Fibroblast of lung (primary cell): ENCODE results near the gene PRDM16. TPM values are rescaled to one million over a fixed set of nuclear protein-coding genes. Genes with fewer than 3 reads are reported as not detected.
A peak's percentile ranks its signal among the peaks of the same experiment; 100 is the strongest.

Experiments
- DNase-seq, 2 donors: peaks; one replicate each; pipeline versions ENCODE4 v3.0.0 to v3.0.0-alpha.2; 2010; ENCODE audit warnings: low read depth in 2 of 2
- H2AFZ ChIP-seq: 2 replicates; pipeline ENCODE4 v1.5.1; 2012; ENCODE audit warnings: low read length, control low read depth, inconsistent platforms
- H3K27ac ChIP-seq: 2 replicates; pipeline ENCODE4 v1.5.1; 2011; ENCODE audit warnings: low read length, control low read depth; ENCODE audit not compliant: insufficient read depth
- H3K27me3 ChIP-seq: 2 replicates; pipeline ENCODE4 v1.5.1; 2011; ENCODE audit warnings: mild to moderate bottlenecking, low read length; ENCODE audit not compliant: control insufficient read depth, insufficient read depth
- H3K36me3 ChIP-seq: 2 replicates; pipeline ENCODE4 v1.5.1; 2011; ENCODE audit warnings: low read length; ENCODE audit not compliant: control insufficient read depth, insufficient read depth
- H3K4me1 ChIP-seq: 2 replicates; pipeline ENCODE4 v1.5.1; 2011; ENCODE audit warnings: low read length; ENCODE audit not compliant: control insufficient read depth, insufficient read depth; ENCODE audit errors: extremely low read depth
- H3K4me2 ChIP-seq: 2 replicates; pipeline ENCODE4 v1.5.1; 2011; ENCODE audit warnings: low read length, control low read depth; ENCODE audit not compliant: insufficient read depth; ENCODE audit errors: extremely low read depth
- H3K4me3 ChIP-seq, 4 experiments: fragments of 200-600 bp in 1 of 4; sonication (generic) in 1 of 4; replicated peaks in 1 of 4; 2 replicates each; pipeline ENCODE4 v1.5.1; 2011 to 2016; ENCODE audit warnings: low read length in 4 of 4, low read depth in 3 of 4, mild to moderate bottlenecking in 3 of 4, control low read depth in 2 of 4, inconsistent platforms in 1 of 4, mixed read lengths in 1 of 4; ENCODE audit not compliant: insufficient read depth in 1 of 4; ENCODE audit errors: control extremely low read depth in 1 of 4
- H3K79me2 ChIP-seq: 2 replicates; pipeline ENCODE4 v1.5.1; 2012; ENCODE audit warnings: mild to moderate bottlenecking, low read length, inconsistent platforms; ENCODE audit not compliant: control insufficient read depth, insufficient read depth
- H3K9ac ChIP-seq: 2 replicates; pipeline ENCODE4 v1.5.1; 2011; ENCODE audit warnings: mild to moderate bottlenecking, low read length, control low read depth; ENCODE audit not compliant: insufficient read depth
- H3K9me3 ChIP-seq: 2 replicates; pipeline ENCODE4 v1.5.1; 2012; ENCODE audit warnings: low read depth, low read length; ENCODE audit not compliant: control insufficient read depth, insufficient read depth
- H4K20me1 ChIP-seq: 2 replicates; pipeline ENCODE4 v1.5.1; 2011; ENCODE audit warnings: low read length; ENCODE audit not compliant: control insufficient read depth, insufficient read depth; ENCODE audit errors: extremely low read depth
- EZH2 ChIP-seq: IDR thresholded peaks from 2 replicates; pipeline ENCODE4 v1.5.1; 2012; ENCODE audit warnings: low read length, control low read depth, mild to moderate bottlenecking; ENCODE audit errors: missing control alignments
- polyA plus RNA-seq, 2 donors: library from polyadenylated mRNA; depleted of rRNA in 1 of 2; stranded (reverse) in 1 of 2; unstranded in 1 of 2; fragments of >200 nt; gene quantifications; 2 replicates each; pipeline ENCODE4 v1.2.1, GENCODE V29; 2011 to 2012; ENCODE audit warnings: missing spikeins in 1 of 2
- total RNA-seq: library from RNA; depleted of rRNA; stranded (reverse); fragments of >200 nt; gene quantifications from 2 replicates; pipeline ENCODE4 v1.2.1, GENCODE V29; 2014
- TF ChIP-seq, protein P1 (sequence below), 2 donors: IDR thresholded peaks in 1 of 2; conservative IDR thresholded peaks in 1 of 2; 1 replicate in 1 of 2; 2 replicates in 1 of 2; pipeline ENCODE4 v1.5.1; 2011 to 2012; ENCODE audit warnings: low read length in 2 of 2, control low read depth in 1 of 2, inconsistent platforms in 1 of 2, low read depth in 1 of 2, mild to moderate bottlenecking in 1 of 2

The PRDM16 gene
- total and polyA plus RNA-seq, 2 donors (not counting 1 experiment from before 2014, with no cell fraction given): 0.30 to 1.8 TPM

DNA sequence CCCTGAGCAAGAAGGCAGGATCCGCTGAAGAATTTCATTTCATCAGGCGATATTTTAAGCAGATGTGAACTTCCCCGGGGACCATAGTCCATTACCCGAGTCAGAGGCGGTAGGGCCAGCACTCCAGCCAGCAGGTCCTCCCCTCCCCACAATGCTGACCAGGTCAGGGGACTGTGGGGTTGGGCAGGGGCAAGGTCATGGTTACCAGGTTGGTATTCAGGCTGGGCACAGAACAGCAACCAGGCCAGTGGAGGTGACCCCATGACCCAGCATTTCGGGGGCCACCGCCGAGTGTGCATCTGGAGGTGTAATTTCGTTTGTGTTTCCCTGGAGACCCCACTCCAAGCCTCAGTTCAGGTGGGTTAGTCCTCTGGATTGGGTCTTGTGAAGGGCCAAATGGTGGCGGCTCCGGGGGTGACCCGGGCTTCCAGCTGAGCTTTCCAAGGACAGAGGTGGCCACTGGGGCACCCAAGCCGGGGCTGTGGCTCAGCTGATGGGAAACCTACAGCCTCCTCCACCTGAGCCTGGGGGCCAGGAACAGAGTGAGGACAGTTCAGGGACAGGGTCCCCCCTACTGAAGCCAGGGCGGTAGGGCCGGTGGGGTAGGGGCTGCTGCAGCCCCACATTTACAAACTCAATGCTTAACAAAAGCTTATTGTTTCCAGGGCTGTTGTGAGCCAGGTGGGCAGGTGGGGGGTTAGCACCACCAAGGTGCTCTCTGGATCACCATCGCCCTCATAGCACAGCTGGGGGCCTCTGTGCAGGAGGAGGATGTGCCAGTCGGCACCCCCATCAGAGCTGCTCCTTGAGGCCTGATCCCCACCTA lies 2.8 kb downstream of the PRDM16 start:
- H3K36me3 ChIP-seq: no peaks in the 10 kb centered on the region
- H2AFZ ChIP-seq: no peak overlapping the region
- H3K9ac ChIP-seq: no peak overlapping the region
- H3K27me3 ChIP-seq: peaks cover 9% of the 10 kb centered on the region
- H3K9me3 ChIP-seq: no peaks in the 10 kb centered on the region
- TF ChIP-seq, protein P1, sequence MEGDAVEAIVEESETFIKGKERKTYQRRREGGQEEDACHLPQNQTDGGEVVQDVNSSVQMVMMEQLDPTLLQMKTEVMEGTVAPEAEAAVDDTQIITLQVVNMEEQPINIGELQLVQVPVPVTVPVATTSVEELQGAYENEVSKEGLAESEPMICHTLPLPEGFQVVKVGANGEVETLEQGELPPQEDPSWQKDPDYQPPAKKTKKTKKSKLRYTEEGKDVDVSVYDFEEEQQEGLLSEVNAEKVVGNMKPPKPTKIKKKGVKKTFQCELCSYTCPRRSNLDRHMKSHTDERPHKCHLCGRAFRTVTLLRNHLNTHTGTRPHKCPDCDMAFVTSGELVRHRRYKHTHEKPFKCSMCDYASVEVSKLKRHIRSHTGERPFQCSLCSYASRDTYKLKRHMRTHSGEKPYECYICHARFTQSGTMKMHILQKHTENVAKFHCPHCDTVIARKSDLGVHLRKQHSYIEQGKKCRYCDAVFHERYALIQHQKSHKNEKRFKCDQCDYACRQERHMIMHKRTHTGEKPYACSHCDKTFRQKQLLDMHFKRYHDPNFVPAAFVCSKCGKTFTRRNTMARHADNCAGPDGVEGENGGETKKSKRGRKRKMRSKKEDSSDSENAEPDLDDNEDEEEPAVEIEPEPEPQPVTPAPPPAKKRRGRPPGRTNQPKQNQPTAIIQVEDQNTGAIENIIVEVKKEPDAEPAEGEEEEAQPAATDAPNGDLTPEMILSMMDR (conservative IDR thresholded peaks at IDR 0.05 in 1 of 2, IDR thresholded peaks at IDR 0.05 in 1 of 2; ENCODE audit: low read depth in 1 of 2, low read length in 2 of 2): no peak
- TF ChIP-seq EZH2: no peak
- no peak for DNase-seq
- no peak overlapping the region for H3K27ac ChIP-seq
- no peaks in the 10 kb centered on the region for H3K4me1 ChIP-seq
- H3K79me2 ChIP-seq: no peaks in the 10 kb centered on the region
- no peak overlapping the region for H3K4me2 ChIP-seq
- H4K20me1 ChIP-seq: no peaks in the 10 kb centered on the region
- no peak overlapping the region for H3K4me3 ChIP-seq

DNA sequence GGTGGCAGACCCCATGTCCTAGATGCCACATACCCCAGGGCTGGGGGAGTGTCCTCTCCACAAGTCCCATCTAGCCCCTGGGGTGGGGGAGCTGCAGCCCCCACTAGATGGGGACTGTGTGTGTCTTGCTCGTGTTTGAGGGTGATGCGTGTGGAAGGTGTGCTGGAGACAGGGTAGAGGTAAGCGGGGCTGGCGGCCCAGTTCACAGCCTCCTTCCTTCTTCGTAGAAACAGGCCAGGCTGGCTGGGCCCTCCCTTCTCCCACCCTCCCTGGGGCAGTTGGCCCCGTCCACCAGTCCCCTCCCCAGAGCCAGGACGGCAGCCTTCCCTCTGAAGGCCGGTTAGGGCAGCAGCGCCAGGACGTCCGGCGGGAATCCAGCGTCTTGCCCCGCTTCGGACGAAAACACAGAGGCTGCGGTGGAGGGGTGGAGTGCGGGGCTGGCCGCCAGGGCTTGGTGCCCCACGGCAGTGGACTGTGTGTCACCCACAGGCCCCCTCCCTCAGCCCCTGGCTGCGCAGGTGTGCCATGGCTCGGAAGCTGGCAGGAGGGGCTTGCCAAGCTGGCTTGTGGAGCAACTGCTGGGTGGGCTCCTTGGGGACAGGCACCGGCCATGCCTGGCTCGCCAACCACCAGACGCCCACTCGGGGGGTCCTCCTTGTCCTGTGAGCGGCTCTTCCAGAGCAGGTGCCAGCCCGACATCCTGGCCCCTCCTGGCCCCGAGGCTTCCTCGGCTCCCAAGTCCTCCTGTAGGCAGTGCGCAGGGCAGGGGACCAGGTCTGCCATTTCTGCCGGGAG lies 3.6 kb downstream of the PRDM16 start:
- H3K4me1 ChIP-seq: no peaks in the 10 kb centered on the region
- no peaks in the 10 kb centered on the region for H3K79me2 ChIP-seq
- H3K4me2 ChIP-seq: no peak overlapping the region

DNA sequence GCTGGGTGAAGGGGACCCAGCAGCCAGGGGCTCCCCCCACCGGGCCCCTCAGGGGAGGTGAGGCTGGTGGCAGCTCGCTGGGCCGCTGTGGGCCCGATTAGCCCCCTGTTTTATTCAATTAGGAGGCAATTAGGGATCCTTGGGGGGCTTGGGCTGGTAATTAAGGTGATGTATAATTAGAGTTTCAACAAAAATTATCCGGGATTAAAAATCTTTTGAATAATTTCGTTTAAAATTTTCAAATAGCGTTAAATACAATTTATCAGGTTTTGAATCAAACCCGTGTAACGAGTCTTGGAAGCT lies 4.1 kb downstream of the PRDM16 start:
- no peak for DNase-seq
- H2AFZ ChIP-seq: no peak overlapping the region
- no peaks in the 10 kb centered on the region for H4K20me1 ChIP-seq
- TF ChIP-seq EZH2: no peak
- TF ChIP-seq, protein P1 (conservative IDR thresholded peaks at IDR 0.05 in 1 of 2, IDR thresholded peaks at IDR 0.05 in 1 of 2; ENCODE audit: low read depth in 1 of 2, low read length in 2 of 2): no peak
- no peaks in the 10 kb centered on the region for H3K36me3 ChIP-seq
- no peak overlapping the region for H3K4me2 ChIP-seq
- H3K9ac ChIP-seq: no peak overlapping the region
- peaks cover under 1% of the 10 kb centered on the region for H3K27me3 ChIP-seq
- H3K9me3 ChIP-seq: no peaks in the 10 kb centered on the region
- H3K4me3 ChIP-seq: no peak overlapping the region
- H3K27ac ChIP-seq: no peak overlapping the region
- H3K4me1 ChIP-seq: no peaks in the 10 kb centered on the region
- H3K79me2 ChIP-seq: no peaks in the 10 kb centered on the region

More for the DNA sequence above, 3.6 kb downstream of the PRDM16 start:
- no peak for TF ChIP-seq EZH2
- TF ChIP-seq, protein P1 (conservative IDR thresholded peaks at IDR 0.05 in 1 of 2, IDR thresholded peaks at IDR 0.05 in 1 of 2; ENCODE audit: low read depth in 1 of 2, low read length in 2 of 2): no peak
- no peak overlapping the region for H2AFZ ChIP-seq
- no peaks in the 10 kb centered on the region for H4K20me1 ChIP-seq
- no peak overlapping the region for H3K4me3 ChIP-seq
- H3K36me3 ChIP-seq: no peaks in the 10 kb centered on the region
- H3K9me3 ChIP-seq: no peaks in the 10 kb centered on the region
- H3K27me3 ChIP-seq: peaks cover 6% of the 10 kb centered on the region
- no peak overlapping the region for H3K27ac ChIP-seq
- no peak overlapping the region for H3K9ac ChIP-seq
- peak in 1 of 2 donors; percentile 22 for DNase-seq
